ENCODE results near the gene GNB1. TPM values are rescaled to one million over a fixed set of nuclear protein-coding genes. Genes with fewer than 3 reads are reported as not detected.

The GNB1 gene
- 65.7 and 93.7 TPM in 2 replicates for total RNA-seq (2014; rRNA removed; shearing (Covaris generic); ENCODE audit: low replicate concordance)

DNA sequence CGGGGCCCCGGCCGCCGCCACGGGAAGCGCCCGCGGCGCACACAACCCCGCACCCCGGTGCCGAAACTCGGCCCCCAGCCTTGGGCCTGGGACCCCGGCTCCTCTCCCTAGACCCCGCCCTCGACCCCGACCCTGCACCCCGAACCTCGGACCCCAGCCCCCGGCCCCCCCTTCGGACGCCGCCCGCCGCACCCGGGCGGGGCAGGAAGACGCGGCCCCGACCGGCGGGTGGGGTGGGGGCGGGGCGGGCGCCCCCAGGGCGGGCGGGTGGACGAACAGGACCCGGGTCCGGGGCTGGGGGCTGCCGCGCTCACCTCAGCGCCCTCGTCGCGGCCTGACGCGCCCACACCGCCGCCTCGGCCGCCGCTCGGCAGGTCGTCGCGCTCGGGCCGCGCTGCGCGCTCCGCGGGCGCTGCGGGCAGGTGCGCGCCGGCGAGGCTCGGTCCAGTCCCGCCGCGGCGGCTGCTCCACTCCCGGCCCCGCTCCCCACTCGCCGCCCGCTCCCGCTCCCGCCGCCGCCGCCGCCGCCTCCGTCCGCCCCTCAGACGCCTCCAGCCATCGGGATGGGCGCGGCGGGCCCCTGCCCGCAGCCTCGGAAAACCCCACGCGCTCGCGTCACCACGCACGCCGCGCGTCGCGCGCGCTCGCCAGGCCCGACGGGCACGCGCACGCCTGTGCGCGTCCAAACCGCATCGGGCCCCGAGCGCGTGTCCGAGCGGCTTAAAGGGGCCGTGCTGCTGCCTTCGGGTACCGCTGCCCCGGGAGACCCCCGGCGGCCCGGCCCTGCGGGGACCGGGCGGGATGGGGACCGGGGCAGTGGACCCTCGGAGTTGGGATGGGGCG lies at the start of gene GNB1:
GNB1 (minus strand) TSS at position 582 of the 843 bp plus-strand sequence. CDS start 65,634 bp downstream, outside the sequence.
- Histone ChIP-seq H3K4me3 (ENCODE audit: low read length) (peak within 1 kb of the TSS; percentile 92), H3K4me1 (ENCODE audit: low read length) (peaks cover 49% of the 10 kb centered on the region), H4K20me1 (ENCODE audit: insufficient read depth, low read depth, low read length) (peaks cover 40% of the 10 kb centered on the region), H3K27ac (ENCODE audit: low read length) (peak within 1 kb of the TSS; percentile 85), H3K79me2 (ENCODE audit: low read length) (peaks cover 45% of the 10 kb centered on the region), H3K9me2 (replicated peaks; ENCODE audit: insufficient read depth, low read length) (no peaks in the 10 kb centered on the region), H3K27me3 (ENCODE audit: low read length) (no peaks in the 10 kb centered on the region), H3K4me2 (ENCODE audit: low read depth, low read length, poor library complexity, severe bottlenecking) (peak within 1 kb of the TSS; percentile 75), H3K9ac (ENCODE audit: low read length) (peak within 1 kb of the TSS; percentile 97), H3K36me3 (ENCODE audit: insufficient read depth, low read length) (peaks cover 9% of the 10 kb centered on the region; the same call in 1 of the 2 replicates), H2AFZ (ENCODE audit: low read length) (no peak within 1 kb of the TSS; the same call in 1 of the 2 replicates), H3K9me3 (ENCODE audit: low read length) (no peaks in the 10 kb centered on the region)
- peak; percentile 96 for DNase-seq

DNA sequence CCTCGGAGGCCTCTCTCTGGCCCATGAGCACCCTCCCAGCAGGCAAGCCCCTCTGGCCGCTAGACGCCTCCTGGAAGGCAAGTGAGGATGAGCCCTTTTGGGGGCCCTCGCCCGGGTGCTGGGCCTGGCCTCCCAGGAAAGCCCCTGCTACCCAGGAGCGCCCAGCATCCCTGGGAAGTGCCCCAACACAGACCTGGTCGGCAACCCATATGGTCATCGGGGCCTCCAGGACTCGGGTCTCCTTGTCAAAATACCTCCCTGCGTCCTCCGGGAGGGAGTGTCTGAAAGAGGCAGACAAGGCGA lies 49.2 kb upstream of the GNB1 start:
- peaks cover under 1% of the 10 kb centered on the region; the same call in 1 of the 2 replicates for H3K9me3 ChIP-seq (ENCODE audit: low read length)
- no peak overlapping the region for H3K9ac ChIP-seq (ENCODE audit: low read length)
- no peaks in the 10 kb centered on the region for H4K20me1 ChIP-seq (ENCODE audit: insufficient read depth, low read depth, low read length)
- H3K79me2 ChIP-seq (ENCODE audit: low read length) = no peaks in the 10 kb centered on the region
- no peak overlapping the region for H3K27ac ChIP-seq (ENCODE audit: low read length)
- H3K4me2 ChIP-seq (ENCODE audit: low read depth, low read length, poor library complexity, severe bottlenecking) = no peak overlapping the region
- H3K9me2 ChIP-seq (replicated peaks; ENCODE audit: insufficient read depth, low read length) = no peaks in the 10 kb centered on the region
- no peaks in the 10 kb centered on the region for H3K36me3 ChIP-seq (ENCODE audit: insufficient read depth, low read length)
- H2AFZ ChIP-seq (ENCODE audit: low read length) = no peak overlapping the region
- H3K4me3 ChIP-seq (ENCODE audit: low read length) = no peak overlapping the region
- no peak for DNase-seq
- no peaks in the 10 kb centered on the region for H3K27me3 ChIP-seq (ENCODE audit: low read length)
- H3K4me1 ChIP-seq (ENCODE audit: low read length) = peaks cover 15% of the 10 kb centered on the region

DNA sequence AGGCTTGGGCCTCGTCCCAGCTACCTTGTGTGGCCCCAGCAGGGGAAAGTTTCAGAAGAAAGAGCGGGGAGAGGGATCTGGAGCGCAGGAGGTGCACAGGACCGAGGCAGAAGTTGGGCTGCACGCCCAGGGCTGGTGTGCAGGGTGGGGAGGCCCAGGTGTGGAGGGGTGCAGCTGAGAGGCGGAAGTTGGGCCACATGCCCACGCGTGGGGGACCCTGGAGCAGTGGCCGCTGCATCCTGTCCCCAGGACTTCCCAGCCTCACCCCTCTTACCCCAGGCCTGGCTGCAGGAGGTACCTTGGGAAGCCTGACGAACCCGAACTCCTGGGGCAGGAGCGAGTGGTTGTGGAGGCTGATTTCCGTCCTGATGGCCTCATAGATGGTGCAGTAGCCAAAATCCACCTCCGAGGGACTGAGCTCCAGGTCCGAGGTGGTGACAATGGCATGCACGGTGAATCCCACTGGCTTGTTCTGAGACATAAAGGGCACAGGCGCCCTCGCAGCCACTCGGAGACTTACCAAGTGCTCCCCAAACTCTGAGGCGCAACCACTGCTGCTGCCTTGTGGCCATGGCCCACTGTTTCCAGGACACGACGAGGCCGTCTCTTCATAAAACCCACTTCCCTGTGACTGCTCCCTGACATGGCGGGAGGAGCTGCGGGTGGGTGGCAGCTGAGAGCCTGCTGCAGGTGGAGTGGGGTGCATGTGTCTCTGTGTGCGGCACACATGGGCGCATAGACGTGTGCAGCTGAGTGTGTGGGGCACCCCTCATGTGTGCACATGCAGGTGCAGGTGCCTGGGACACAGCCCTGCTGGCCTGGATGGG lies 48.6 kb upstream of the GNB1 start:
- Histone ChIP-seq H3K9ac (ENCODE audit: low read length) (no peak overlapping the region), H3K4me1 (ENCODE audit: low read length) (peaks cover 15% of the 10 kb centered on the region), H3K9me3 (ENCODE audit: low read length) (peaks cover 5% of the 10 kb centered on the region; the same call in 1 of the 2 replicates), H4K20me1 (ENCODE audit: insufficient read depth, low read depth, low read length) (no peaks in the 10 kb centered on the region), H2AFZ (ENCODE audit: low read length) (no peak overlapping the region), H3K36me3 (ENCODE audit: insufficient read depth, low read length) (no peaks in the 10 kb centered on the region), H3K4me2 (ENCODE audit: low read depth, low read length, poor library complexity, severe bottlenecking) (no peak overlapping the region), H3K9me2 (replicated peaks; ENCODE audit: insufficient read depth, low read length) (no peaks in the 10 kb centered on the region), H3K27ac (ENCODE audit: low read length) (no peak overlapping the region), H3K27me3 (ENCODE audit: low read length) (no peaks in the 10 kb centered on the region), H3K4me3 (ENCODE audit: low read length) (no peak overlapping the region), H3K79me2 (ENCODE audit: low read length) (no peaks in the 10 kb centered on the region)
- no peak for DNase-seq

DNA sequence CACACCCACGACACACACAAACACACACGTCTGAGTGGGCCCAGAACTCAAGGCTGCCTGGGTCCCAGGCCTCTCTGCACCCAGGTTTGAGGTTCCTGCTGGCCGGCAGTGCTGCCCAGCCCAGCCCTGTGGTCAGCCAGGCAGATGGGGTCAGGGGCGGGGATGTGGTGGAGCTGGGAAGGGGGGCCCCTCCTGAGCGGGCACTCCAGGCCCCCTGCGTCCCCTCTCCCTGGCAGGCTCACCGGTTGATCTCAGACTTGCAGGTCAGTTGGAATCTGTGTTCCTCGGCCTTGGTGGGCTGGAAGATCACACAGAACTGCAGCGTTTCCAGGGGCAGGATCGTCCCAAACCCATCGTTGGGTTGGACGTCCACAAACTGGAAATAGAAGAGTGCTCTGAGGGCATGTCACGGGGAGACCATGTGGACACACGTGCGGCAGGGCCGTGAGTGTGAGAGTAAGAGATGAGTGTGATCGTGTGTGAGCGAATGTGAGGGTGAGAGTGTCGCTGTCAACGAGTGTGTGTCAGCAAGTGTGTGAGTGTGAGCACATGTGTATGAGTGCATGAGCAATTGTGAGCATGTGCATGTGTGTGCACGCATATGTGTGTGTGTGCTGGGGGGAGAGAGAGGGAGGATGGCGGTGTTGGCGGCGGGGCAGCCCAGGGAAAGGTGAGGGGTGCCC lies 47.9 kb upstream of the GNB1 start:
- no peak overlapping the region for H3K4me2 ChIP-seq (ENCODE audit: low read depth, low read length, poor library complexity, severe bottlenecking)
- no peak overlapping the region for H3K4me3 ChIP-seq (ENCODE audit: low read length)
- H3K27ac ChIP-seq (ENCODE audit: low read length) = no peak overlapping the region
- no peak overlapping the region for H2AFZ ChIP-seq (ENCODE audit: low read length)
- H3K79me2 ChIP-seq (ENCODE audit: low read length) = no peaks in the 10 kb centered on the region
- no peaks in the 10 kb centered on the region for H3K27me3 ChIP-seq (ENCODE audit: low read length)
- peaks cover 5% of the 10 kb centered on the region; the same call in 1 of the 2 replicates for H3K9me3 ChIP-seq (ENCODE audit: low read length)
- DNase-seq = no peak
- no peaks in the 10 kb centered on the region for H4K20me1 ChIP-seq (ENCODE audit: insufficient read depth, low read depth, low read length)
- H3K9ac ChIP-seq (ENCODE audit: low read length) = no peak overlapping the region
- no peaks in the 10 kb centered on the region for H3K36me3 ChIP-seq (ENCODE audit: insufficient read depth, low read length)
- no peaks in the 10 kb centered on the region for H3K9me2 ChIP-seq (replicated peaks; ENCODE audit: insufficient read depth, low read length)
- peaks cover 15% of the 10 kb centered on the region for H3K4me1 ChIP-seq (ENCODE audit: low read length)

DNA sequence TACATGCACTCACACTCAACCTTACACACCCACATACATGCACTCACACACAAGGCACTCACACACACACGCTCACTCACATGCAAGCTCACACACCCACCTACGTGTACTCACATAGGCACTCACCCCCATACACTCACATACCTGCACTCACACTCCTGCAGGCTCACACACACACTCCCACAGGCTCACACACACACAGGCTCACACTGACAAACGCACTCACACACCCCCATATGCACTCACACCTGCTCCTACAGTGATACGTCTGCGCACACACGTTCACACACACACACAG lies 47.3 kb upstream of the GNB1 start:
- DNase-seq = no peak
- H3K9ac ChIP-seq (ENCODE audit: low read length) = no peak overlapping the region

DNA sequence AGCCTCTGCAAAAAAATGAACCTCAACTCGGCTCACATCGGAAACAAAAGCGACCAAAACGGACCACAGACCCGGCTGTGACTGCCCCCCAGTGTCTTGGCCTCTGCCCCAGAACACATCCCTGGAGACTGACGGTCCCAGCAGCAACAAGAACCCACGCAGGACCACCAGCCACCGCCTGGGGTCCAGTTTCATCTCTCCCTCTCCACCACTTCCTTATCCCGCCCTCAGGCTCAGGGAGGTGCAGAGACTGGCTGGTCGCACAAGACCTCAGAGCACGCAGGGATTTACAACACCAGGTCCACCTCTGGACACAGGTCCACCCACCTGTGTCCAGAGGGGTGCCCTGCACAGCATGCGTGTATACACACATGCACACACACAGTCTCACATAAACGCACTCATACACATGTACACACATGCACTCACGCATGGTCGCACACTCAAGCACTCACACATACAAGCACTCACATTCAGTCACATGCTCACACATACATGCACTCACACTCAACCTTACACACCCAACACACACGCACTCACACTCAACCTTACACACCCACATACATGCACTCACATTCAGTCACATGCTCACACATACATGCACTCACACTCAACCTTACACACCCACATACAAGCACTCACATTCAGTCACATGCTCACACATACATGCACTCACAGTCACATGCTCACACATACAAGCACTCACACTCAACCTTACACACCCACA lies 46.8 kb upstream of the GNB1 start:
- no peaks in the 10 kb centered on the region for H3K9me2 ChIP-seq (replicated peaks; ENCODE audit: insufficient read depth, low read length)
- H3K4me1 ChIP-seq (ENCODE audit: low read length) = peaks cover 7% of the 10 kb centered on the region
- no peak overlapping the region for H2AFZ ChIP-seq (ENCODE audit: low read length)
- H3K9me3 ChIP-seq (ENCODE audit: low read length) = peaks cover 5% of the 10 kb centered on the region; the same call in 1 of the 2 replicates
- H3K36me3 ChIP-seq (ENCODE audit: insufficient read depth, low read length) = no peaks in the 10 kb centered on the region
- H3K9ac ChIP-seq (ENCODE audit: low read length) = no peak overlapping the region
- no peaks in the 10 kb centered on the region for H3K79me2 ChIP-seq (ENCODE audit: low read length)
- H3K4me2 ChIP-seq (ENCODE audit: low read depth, low read length, poor library complexity, severe bottlenecking) = no peak overlapping the region
- no peak for DNase-seq
- H3K27me3 ChIP-seq (ENCODE audit: low read length) = no peaks in the 10 kb centered on the region
- H4K20me1 ChIP-seq (ENCODE audit: insufficient read depth, low read depth, low read length) = no peaks in the 10 kb centered on the region
- H3K27ac ChIP-seq (ENCODE audit: low read length) = no peak overlapping the region
- no peak overlapping the region for H3K4me3 ChIP-seq (ENCODE audit: low read length)

More for the DNA sequence above, 47.3 kb upstream of the GNB1 start:
- Histone ChIP-seq H3K27ac (ENCODE audit: low read length) (no peak overlapping the region), H3K36me3 (ENCODE audit: insufficient read depth, low read length) (no peaks in the 10 kb centered on the region), H3K9me2 (replicated peaks; ENCODE audit: insufficient read depth, low read length) (no peaks in the 10 kb centered on the region), H3K4me1 (ENCODE audit: low read length) (peaks cover 12% of the 10 kb centered on the region), H3K79me2 (ENCODE audit: low read length) (no peaks in the 10 kb centered on the region), H3K27me3 (ENCODE audit: low read length) (no peaks in the 10 kb centered on the region), H3K4me3 (ENCODE audit: low read length) (no peak overlapping the region), H2AFZ (ENCODE audit: low read length) (no peak overlapping the region), H4K20me1 (ENCODE audit: insufficient read depth, low read depth, low read length) (no peaks in the 10 kb centered on the region), H3K9me3 (ENCODE audit: low read length) (peaks cover 5% of the 10 kb centered on the region; the same call in 1 of the 2 replicates), H3K4me2 (ENCODE audit: low read depth, low read length, poor library complexity, severe bottlenecking) (no peak overlapping the region)

DNA sequence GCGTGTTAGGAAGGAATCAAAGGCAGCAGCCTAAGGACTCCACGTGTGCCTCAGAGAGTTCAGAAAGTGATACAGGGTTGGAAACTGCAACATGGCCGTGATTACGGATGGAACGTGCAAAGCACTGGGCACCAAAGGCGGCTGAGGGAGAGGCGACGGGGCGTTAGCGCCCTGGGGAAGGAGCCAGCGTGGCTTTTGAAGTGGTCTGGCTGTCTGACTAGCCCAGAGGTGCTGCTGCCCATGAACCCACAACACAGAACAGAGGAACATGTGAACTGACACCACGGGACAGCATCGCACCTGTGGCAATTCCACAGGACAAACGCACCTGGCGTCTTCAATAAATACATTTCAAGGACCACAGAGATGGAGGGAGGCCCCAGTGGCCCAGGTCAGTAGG lies 46.2 kb upstream of the GNB1 start:
- no peak overlapping the region for H3K4me3 ChIP-seq (ENCODE audit: low read length)
- H4K20me1 ChIP-seq (ENCODE audit: insufficient read depth, low read depth, low read length) = no peaks in the 10 kb centered on the region
- H2AFZ ChIP-seq (ENCODE audit: low read length) = no peak overlapping the region
- no peaks in the 10 kb centered on the region for H3K79me2 ChIP-seq (ENCODE audit: low read length)
- no peaks in the 10 kb centered on the region for H3K9me2 ChIP-seq (replicated peaks; ENCODE audit: insufficient read depth, low read length)
- H3K9me3 ChIP-seq (ENCODE audit: low read length) = peaks cover 5% of the 10 kb centered on the region; the same call in 1 of the 2 replicates
- no peak overlapping the region for H3K4me2 ChIP-seq (ENCODE audit: low read depth, low read length, poor library complexity, severe bottlenecking)
- no peak for DNase-seq
- H3K4me1 ChIP-seq (ENCODE audit: low read length) = peaks cover under 1% of the 10 kb centered on the region
- no peak overlapping the region for H3K27ac ChIP-seq (ENCODE audit: low read length)
- no peak overlapping the region for H3K9ac ChIP-seq (ENCODE audit: low read length)
- no peaks in the 10 kb centered on the region for H3K36me3 ChIP-seq (ENCODE audit: insufficient read depth, low read length)
- H3K27me3 ChIP-seq (ENCODE audit: low read length) = no peaks in the 10 kb centered on the region
